NCI-H774 (cell line): ENCODE measurements around the gene STING1.
"Not testable (repeated sequence)": the region's sequence is repeated elsewhere in the genome, so short reads cannot be mapped to it uniquely, and the experiment has no call there.

Experiments used
- DNase-seq: peaks from one replicate; lab custom pipeline; 2025; lab: John Stamatoyannopoulos, UW

Gene STING1

DNA sequence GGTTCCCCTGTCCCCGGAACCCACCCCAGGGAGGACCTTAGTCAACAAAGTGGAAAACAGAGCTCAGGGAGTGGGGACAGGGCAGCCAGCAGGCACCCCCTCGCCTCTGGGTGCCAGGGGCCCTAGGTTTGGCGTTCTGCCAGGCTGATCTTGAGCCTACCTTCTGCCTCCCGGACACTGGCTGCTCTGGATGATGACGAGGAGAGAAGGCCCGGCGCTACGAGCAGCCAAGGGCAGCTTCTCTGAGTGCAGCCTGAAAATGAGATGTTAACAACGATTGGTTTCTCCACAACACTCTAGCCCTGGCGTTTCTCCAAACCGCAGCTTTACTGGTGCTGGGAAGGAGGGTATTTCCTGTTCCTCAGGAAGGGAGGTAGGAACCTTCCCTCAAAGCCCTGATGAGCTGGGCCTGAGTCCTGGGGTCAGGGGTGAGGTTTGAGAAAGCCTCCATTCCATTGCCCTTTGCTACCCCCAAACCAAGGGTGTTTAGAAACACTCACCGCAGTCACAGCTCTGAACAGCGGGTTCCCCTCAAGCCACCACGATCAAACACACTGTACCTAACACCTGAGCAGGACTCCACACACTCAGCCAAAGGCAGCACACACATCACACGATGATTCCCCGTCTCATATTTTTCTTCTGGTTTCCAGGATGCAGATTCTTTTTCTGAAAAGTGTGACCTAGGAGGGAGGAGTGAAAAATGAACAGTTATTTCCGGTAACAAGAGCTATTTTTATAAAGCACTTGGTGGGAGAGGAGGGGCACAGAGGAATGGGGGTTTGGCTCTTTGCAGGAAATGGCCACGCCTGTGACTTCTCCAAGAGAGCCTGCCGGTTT lies at the start of gene STING1:
Gene STING1, minus strand, starts transcription at position 709 of the 840 bp plus-strand sequence. CDS start 1,054 bp downstream, outside the sequence.
- DNase-seq: peak; percentile 53

DNA sequence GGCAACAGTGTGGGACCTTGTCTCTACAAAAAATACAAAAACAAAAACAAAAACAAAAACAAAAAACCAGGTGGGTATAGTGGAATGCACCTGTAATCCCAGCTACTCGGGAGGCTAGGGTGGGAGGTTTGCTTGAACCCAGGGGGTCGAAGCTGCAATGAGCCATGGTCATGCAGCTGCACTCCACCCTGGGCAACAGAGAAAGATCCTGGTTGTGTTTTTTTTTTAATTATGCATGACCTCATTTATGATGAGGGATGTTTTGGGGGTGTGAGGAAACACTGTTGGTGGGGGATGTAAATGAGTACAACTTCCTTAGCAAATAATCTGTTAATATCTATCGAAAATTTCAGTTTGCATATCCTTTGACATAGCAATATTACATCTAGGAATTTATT lies 49.2 kb upstream of the STING1 start:
- DNase-seq: no peak

DNA sequence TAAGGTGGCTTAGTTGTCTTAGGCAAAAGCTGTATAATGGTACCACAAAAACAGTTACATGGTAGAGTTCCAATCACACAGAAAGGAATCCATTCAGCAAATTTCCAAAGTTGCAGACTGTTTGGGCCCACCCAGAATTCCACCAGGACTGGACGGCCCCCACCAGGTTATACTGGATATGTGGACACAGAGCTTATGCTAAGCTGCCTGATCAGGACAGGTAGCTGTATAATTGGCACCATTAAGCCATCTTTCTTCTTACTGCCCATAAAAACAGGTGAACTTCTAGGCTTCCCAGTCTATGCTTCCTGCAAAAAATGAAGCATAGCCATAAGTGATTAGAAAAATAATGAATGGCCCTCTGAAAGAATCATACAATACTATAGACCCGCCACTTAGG lies 47.5 kb upstream of the STING1 start:
- not testable (repeated sequence) for DNase-seq

DNA sequence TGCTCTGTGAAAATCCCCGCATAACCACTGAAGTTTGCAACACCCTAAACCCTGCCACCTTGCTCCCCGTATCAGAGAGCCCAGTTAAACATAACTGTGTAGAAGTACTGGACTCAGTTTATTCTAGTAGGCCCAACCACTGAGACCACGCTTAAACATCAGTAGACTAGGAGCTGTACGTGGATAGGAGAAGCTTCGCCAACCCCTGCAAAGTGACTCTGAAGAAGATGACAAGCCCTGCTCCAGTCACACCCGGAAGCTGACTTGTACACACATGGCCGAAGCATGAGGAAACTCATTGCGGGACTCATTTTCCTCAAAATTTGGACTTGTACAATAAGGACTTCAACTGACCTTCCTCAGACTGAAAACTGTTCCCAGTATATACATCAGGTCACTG lies 46.1 kb upstream of the STING1 start:
- DNase-seq: not testable (repeated sequence)

DNA sequence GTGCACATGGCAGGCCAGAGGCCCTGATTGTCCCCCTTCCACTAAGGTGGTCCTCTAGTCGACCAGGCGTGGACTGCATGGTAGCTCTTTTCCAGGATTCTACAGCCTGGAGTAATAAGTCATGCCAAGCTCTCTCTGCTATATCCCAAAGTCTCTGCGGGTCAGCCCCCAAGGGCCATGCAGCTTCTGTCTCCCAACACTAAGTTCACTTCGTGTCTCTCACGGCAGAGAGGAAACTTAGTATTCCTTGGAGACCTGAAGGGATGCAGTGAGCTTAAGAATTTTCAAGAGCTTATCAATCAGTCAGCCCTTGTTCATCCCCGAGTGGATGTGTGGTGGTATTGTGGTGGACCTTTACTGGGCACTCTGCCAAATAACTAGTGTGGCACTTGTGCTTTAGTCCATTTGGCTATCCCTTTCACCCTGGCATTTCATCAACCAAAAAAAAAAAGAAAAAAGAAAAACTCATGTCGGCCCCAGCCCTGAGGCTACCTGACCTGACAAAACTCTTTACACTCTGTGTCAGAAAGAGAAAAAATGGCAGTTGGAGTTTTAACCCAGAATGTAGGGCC lies 45.4 kb upstream of the STING1 start:
- DNase-seq: not testable (repeated sequence)

DNA sequence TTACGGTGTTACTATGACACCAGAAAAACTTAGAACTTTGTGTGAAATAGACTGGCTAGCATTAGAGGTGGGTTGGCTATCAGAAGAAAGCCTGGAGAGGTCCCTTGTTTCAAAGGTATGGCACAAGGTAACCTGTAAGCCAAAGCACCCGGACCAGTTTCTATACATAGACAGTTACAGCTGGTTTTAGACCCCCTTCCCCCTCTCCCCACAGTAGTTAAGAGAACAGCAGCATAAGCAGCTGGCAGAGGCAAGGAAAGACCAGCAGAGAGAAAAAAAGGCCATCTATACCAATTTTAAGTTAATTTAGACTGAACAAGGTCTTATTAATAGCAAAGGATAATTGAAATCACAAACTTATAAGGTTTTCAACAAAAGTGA lies 44.5 kb upstream of the STING1 start:
- DNase-seq: not testable (repeated sequence)

DNA sequence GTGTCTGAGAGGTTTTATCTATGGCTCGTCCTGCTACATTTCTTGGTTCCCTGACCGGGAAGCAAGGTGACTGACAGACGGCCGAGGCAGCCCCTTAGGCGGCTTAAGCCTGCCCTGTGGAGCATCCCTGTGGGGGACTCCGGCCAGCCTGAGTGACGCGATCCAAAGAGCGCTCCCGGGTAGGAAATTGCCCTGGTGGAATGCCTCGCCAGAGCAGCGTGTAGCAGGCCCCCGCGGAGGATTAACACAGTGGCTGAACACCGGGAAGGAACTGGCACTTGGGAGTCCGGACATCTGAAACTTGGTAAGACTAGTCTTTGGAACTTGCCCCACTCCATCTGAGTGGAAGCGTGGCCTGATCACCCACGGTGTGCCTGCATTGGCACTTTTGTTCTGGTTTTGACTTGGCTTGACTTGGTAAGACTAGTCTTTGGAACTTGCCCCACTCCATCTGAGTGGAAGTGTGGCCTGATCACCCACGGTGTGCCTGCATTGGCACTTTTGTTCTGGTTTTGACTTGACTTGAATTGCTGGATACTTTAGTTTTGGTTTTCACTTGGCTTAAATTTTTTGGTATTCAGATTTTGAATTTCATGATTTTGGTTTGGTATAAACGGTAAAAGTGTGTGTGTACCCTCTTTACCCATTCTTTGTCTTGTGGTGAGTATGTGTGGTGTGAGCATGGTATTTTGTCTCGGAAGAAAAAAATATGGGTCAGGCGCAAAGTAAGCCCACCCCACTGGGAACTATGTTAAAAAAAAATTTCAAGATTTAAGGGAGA lies 43.9 kb upstream of the STING1 start:
- DNase-seq: not testable (repeated sequence)

DNA sequence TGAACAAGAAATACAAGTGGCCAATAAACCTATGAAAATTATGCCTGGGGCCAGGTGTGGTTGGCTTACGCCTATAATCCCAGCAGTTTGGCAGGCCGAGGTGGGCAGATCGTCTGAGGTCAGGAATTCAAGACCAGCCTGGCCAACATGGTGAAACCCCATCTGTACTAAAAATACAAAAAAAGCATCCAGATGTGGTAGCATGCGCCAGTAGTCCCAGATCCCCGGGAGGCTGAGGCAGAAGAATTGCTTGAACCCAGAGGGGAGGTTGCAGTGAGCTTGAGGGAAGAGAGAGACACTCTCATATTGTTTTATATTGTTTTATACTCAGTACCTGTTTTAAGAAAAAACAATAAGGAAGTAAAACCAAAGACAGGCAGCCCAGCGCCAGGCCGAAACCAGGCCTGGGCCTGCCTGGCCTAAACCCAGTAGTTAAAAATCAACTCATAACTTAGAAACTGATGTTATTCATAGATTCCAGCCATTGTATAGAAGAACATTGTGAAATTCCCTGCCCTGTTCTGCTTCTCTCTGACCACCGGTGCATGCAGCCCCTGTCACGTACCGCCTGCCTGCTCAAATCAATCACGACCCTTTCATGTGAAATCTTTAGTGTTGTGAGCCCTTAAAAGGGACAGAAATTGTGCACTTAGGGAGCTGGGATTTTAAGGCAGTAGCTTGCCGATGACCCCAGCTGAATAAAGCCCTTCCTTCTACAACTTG lies 43.2 kb upstream of the STING1 start:
- not testable (repeated sequence) for DNase-seq

DNA sequence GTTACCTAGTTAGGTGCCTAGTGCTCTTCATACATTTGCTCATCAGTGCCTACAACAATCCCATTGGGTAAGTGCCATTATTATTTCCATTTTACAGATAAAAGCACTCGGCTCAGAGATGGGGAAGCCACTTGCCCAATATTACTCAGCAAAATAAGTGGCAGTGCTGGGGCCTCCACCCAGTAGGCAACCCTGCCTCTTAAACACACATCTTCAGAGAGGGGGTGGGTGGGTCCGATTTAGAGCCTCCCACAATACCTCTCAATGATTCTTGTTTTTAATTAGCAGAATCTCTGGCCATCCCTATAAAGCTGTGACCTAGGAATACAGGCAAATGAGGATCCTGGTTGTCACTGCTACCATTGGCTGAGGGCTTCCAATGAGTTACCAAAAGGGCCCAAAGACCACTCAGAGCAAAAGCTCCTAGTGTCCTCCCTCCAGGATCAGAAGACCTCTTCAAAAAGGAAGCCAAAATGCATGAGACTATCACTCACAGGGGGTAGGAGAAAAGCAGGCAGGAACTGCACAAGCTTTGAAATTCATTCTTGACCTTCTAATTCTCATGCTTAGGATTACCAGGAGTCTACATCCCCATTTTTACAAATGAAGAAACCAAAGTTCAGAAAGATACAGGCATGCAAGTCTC lies 42.5 kb upstream of the STING1 start:
- DNase-seq: no peak

DNA sequence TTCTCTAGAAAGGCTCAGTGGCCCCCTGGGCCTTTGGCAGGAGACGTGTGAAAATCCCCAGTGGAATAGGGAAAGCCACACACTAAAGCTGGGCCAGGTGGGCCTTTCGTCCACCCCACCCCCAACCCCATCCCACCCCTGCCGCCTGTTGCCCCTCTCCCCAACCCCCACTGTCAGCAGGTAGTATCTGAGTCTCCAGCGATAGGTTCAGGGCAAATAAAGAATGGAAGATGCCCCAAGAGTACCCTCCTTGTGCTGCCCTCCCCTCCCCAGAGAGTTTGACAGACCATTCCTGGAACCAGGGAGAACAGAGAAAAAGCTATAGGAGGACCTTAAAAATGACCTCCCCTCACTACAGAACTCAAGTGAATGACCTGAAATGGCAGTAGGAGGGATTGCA lies 41.9 kb upstream of the STING1 start:
- no peak for DNase-seq

DNA sequence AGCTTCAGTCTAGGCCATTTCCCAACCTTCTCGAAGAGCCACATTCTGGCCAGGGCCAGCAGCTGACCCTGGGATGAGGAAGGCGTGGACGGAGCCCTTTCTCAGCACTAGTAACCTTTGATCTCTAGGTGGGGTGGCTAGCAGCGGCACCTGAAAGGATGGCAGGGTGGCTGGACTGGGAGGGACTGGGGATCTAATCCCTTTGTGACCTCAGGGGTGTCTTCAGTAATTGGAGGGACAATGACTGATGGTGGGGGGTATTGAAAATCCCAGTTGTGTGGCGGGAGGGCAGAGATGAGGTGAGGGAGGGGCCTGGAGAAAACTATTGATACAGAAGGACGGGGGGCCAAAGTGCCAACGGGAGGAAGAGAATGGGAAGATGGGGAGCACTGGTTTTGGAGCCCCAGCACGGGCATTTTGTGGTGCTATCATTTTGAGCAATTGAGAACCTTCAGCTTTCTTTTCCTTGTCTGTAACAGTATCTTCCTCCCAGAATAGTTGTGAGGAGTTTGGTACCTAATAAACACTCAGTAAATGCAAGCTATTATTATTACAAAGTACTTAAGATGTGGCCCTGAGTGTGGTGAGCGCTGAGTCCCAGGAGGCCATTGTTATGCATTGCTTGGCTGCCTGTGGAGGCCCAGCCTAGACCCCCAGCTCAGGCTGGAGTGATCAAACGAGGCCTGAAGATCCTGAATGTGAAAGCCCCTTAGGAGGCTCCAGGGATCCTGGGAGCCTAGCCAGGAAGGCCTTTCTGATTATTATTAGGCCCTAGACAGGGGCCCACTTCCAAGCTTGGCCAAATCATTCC lies 41.3 kb upstream of the STING1 start:
- no peak for DNase-seq

DNA sequence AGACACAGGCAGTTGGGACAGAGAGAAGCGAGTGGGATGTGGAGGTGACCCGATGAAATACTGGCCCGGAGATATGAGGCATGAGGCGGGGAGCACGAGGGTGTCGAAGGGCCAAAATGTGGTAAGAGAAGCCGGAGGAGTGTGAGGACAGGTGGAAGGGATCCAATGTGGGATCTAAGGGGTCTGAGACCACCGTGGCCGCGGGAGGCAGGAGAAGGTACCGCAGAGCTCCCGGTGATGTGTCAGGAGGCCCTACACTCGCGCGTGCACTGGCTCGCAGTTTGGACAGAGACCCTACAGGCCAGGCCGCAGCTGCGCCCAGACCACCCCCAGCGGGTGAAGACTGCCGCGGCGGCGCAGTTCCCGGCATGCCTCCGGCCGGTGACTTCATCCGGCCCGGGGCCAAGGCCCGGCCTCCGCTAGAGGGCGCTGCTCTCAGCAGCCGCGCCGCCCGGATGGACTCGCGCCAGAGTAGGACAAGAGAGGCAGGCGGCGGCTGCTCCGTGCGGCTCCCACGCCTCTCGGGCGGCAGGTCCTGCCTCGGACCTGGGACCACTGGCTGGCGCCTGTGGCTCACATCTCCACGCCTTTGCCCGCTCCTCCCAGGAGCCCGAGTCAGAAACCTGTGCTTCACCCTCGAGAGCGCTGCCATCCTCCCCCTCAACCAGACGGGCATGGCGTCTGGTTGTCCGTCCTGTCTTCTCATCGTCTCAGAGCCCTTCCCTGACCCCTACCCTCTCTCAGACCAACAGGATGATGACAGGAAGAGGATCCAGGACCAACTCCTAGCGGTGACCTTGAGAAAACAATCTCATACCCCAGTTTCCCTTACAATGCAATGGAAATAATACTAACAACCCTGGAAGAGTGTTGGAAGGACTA lies 35.4 kb upstream of the STING1 start:
- DNase-seq: peak; percentile 85

DNA sequence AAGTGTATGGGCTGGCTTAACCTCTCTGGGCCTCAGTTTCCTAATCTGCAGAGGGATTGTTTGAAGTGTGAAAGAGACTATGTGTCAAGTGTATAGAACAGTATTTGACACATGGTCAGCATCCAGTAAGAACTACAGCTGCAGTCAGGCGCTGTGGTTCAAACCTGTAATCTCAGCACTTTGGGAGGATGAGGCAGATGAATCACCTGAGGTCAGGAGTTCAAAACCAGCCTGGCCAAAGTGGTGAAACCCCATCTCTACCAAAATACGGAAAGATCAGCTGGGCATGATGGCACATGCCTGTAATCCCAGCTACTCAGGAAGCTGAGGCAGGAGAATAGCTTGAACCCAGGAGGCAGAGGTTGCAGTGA lies 31.9 kb upstream of the STING1 start:
- no peak for DNase-seq

DNA sequence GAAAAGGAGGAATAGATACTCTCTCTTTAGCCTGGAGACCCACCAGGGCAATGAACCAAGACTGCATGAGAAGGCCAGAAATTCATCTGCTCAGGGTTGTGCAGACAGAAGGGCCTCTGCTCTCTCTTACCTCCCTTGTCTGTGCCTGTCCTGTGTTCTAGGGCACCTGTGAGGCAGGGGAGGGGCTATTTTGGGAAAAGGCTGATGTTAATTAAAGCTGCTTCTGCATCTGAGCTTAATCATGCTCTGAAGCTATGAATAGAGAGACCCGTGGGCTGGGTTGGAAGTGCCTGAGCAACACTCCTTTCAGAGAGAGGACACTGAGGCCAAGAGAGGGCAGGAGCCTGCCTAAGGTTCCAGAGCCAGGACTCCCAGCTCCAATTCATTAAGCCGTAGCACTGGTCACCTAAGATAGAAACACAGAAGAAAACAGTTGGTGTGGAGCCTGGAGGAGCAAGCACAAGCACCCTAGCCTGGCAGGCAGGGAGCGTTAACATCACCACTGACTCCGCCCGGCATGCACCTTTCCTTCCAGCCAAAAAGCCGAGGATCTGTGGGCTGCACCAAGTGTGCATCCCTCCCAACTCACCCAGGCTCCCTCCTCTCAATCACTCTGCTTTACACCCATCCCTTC lies 31.4 kb upstream of the STING1 start:
- DNase-seq: no peak

DNA sequence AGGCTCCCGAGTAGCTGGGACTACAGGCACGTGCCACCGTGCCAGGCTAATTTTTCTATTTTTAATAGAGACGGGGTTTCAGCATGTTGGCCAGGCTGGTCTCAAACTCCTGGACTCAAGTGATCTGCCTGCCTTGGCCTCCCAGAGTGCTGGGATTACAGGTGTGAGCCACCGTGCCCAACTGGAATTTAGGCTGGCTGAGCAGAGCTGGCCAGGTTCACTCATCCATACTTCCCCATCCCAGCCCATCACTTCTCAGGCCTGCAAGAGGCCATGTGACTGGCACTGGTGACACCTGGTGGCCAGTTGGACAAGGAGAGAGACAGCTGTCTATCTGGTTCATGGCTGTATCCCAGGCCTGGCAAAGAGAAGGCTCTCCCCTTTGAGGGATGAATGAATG lies 30.9 kb upstream of the STING1 start:
- DNase-seq: peak; percentile 60

DNA sequence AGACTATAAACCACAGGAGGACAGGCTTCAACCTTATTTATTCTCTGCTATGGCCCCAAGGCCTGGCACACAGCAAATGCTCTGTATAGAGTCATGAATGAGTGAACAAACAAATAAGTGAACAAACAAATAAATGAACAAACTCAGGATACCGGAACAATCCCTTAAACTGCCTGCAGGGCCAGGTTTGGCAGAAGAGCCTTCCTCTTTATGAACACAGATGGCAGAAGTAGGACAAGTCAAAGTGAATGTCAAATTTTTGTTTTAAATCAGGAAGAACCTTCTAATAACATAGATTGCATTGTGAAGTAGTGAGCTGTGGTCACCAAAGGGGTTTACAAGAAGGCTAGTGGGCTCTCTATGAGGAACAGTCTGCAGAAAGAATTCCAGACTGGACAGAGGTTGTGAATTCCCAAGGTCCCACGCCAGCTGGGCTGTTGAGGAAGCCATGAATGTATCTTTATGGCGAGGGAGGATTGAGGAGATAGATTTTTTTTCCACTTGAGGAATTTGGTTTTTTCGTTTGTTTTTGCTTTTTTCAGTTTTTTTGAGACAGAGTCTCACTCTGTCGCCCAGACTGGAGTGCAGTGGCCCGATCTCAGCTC lies 30.3 kb upstream of the STING1 start:
- no peak for DNase-seq

DNA sequence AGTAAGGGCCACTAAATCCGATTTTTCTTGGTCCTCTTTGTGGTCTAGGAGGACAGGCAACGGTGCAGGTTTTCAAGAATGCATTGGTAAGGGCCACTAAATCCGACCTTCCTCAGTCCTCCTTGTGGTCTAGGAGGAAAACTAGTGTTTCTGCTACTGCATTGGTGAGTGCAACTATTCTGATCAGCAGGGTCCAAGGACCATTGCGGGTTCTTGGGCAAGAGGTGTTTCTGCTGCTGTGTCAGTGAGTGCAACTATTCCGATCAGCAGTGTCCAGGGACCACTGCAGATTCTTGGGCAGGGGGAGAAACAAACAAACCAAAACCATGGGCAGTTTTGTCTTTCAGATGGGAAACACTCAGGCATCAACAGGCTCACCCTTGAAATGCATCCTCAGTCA lies 22.2 kb upstream of the STING1 start:
- DNase-seq: not testable (repeated sequence)

DNA sequence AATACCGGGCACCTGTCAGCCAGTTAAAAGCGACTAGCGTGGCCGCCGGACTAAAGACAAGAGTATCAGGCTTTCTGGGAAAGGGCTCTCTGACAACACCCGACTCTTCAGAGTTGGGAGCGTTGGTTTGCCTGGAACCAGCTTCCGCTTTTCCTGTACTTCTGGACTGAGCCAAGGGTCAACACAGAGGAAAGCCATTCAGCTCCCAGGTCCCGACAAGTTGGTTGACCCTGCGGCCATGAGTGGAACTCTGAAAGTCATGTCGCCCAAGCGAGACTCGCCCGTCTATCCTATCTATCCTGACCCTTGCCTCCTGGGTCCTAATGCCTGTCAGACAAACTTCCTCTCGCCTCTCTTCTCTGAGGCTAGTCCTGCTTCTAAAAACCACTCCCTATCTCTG lies 21.3 kb upstream of the STING1 start:
- DNase-seq: not testable (repeated sequence)
